ENCODE results near the gene NSG2. TPM values are rescaled to one million over a fixed set of nuclear protein-coding genes. Genes with fewer than 3 reads are reported as not detected.
A peak's percentile ranks its signal among the peaks of the same experiment; 100 is the strongest.
"Not testable (repeated sequence)": the region's sequence is repeated elsewhere in the genome, so short reads cannot be mapped to it uniquely, and the experiment has no call there.

The NSG2 gene
- total RNA-seq (2014; rRNA removed; shearing (Covaris generic); ENCODE audit: low replicate concordance), result not detected in 2 replicates

DNA sequence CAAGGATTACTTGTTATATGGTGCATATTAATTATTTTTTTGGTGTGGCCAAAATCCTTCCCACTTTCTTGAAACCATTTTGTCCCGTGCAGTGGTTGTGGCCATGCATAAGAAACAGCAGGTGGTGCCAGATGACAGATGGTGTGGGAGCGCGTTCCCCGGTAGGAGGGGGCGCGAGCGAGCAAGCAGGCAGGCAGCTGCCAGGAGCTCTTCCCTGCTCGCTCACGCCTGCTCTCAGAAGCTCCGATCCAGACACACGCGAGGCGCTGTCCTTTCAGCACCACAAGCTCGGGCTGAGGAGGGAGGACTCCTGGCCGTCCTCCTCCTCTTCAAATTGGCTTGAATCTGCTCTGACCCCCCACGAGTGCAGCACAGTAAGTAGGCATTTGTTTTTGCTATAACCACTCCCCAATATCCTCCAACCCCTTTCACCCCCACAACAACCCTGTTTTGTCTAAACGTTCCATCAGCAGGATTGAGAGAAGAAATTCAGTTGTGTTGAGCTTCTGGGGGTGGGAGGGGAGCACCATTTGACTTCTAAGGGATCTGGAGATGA, at the start of gene NSG2:
TSS of gene NSG2 (plus strand) at position 237 of the 556 bp plus-strand sequence. CDS start 1,050 bp downstream, outside the sequence.
- Histone ChIP-seq H3K27me3 (peaks cover 16% of the 10 kb centered on the region), H3K4me3 (no peak within 1 kb of the TSS), H3K36me3 (no peaks in the 10 kb centered on the region), H3K9me3 (no peaks in the 10 kb centered on the region)
- peak; percentile 92 for DNase-seq

DNA sequence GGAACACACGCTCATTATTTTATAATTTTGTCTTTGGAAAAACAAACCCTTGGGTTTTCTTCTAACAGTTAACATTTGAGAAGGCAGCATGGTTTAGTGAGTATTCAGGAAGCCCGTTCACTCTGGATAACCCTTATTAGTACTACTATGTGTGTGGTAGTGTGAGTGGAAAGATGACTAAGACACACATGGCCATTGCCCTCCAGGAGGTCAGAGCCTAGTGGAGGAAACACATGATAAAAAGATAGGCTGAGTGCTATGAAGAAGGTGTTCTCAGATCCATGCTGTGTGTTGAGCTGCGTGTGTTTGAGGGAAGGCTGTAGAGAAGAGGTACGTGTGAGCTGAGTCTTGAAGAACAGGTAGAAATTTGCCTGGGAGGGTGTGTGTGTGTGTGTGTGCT, 48.2 kb upstream of the NSG2 start:
- H3K27me3 ChIP-seq, result peaks cover 35% of the 10 kb centered on the region
- no peaks in the 10 kb centered on the region for H3K9me3 ChIP-seq
- no peak for DNase-seq
- no peaks in the 10 kb centered on the region for H3K36me3 ChIP-seq
- no peak overlapping the region for H3K4me3 ChIP-seq

GRCh38 chr5:173998531-173998930, 47.0 kb upstream of the NSG2 start:
- Histone ChIP-seq H3K36me3 (no peaks in the 10 kb centered on the region), H3K4me3 (no peak overlapping the region), H3K27me3 (peaks cover 35% of the 10 kb centered on the region), H3K9me3 (no peaks in the 10 kb centered on the region)
- no peak for DNase-seq

DNA sequence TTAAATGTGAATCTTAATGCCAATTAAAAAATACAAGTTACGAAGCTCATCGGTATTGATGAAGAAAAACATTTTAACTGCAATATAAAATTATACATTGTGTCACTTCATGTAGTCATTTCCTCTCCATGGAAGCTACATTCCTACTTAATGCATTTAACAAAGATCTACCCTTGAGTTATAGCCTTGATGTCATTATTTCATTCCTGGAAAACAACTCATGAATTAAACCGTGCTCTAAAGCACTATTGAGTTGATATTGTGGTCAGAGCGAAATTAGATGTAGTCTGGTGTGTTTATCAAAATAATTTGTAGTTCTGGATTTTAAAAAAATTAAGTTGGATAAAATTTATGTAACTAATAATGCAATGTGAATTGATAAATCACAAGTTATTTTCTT, 45.4 kb upstream of the NSG2 start:
- Histone ChIP-seq H3K27me3 (peaks cover 42% of the 10 kb centered on the region), H3K4me3 (no peak overlapping the region), H3K36me3 (no peaks in the 10 kb centered on the region), H3K9me3 (no peaks in the 10 kb centered on the region)
- DNase-seq, result no peak

DNA sequence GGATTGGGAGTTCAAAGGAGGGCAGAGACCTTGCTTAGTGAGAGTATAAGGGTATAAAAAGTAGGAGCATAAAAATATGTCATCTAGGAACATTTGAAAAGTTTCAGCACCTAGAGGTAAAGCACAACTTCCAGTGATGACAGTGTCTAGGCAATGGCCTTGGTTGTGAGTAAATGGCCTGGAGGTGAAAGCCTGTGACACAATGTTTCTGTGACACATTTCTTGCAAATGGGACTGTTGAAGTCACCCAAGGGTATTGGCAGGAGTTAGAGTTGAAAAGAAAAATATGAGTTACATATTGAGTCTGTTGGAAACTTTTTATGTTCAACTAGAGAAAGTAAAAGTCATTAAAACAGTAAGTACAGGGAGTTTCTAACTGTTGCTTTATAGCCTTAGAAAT, 41.7 kb upstream of the NSG2 start:
- H3K4me3 ChIP-seq, result no peak overlapping the region
- no peaks in the 10 kb centered on the region for H3K36me3 ChIP-seq
- H3K9me3 ChIP-seq, result no peaks in the 10 kb centered on the region
- H3K27me3 ChIP-seq, result peaks cover 20% of the 10 kb centered on the region
- DNase-seq, result no peak

GRCh38 chr5:174008922-174009321, 36.6 kb upstream of the NSG2 start:
- DNase-seq, result no peak

GRCh38 chr5:174010365-174010764, 35.1 kb upstream of the NSG2 start:
- DNase-seq, result no peak
- no peaks in the 10 kb centered on the region; the same call in 1 of the 2 replicates for H3K9me3 ChIP-seq
- H3K36me3 ChIP-seq, result no peaks in the 10 kb centered on the region
- H3K4me3 ChIP-seq, result no peak overlapping the region
- peaks cover 13% of the 10 kb centered on the region for H3K27me3 ChIP-seq

More at GRCh38 chr5:174008922-174009321, 36.6 kb upstream of the NSG2 start:
- H3K4me3 ChIP-seq, result no peak overlapping the region
- H3K27me3 ChIP-seq, result peaks cover 21% of the 10 kb centered on the region
- H3K36me3 ChIP-seq, result no peaks in the 10 kb centered on the region
- H3K9me3 ChIP-seq, result no peaks in the 10 kb centered on the region; the same call in 1 of the 2 replicates

DNA sequence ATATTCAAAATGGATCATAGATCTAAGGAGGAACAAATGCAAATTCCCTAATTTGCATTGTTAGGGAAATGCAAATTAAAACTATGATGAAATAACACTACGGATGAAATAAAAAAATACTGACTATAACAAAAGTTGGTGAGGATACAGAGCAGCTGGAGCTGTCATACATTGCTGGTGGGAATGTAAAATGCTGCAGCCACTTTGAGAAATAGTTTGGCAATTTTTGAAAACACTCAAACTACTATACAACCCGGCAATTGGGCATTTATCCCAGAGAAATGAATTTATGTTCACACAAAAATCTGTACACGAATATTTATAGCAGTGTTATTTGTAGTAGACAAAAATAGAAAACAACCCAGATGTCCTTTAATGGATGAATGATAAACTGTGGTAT, 34.1 kb upstream of the NSG2 start:
- DNase-seq, result no peak
- no peaks in the 10 kb centered on the region; the same call in 1 of the 2 replicates for H3K9me3 ChIP-seq
- peaks cover 9% of the 10 kb centered on the region for H3K27me3 ChIP-seq
- no peaks in the 10 kb centered on the region for H3K36me3 ChIP-seq
- no peak overlapping the region for H3K4me3 ChIP-seq

GRCh38 chr5:174020069-174020927, 25.2 kb upstream of the NSG2 start:
- peak; percentile 64 for DNase-seq
- H3K4me3 ChIP-seq, H3K36me3 ChIP-seq, H3K9me3 ChIP-seq: not testable (repeated sequence)
- peaks cover 16% of the 10 kb centered on the region for H3K27me3 ChIP-seq

DNA sequence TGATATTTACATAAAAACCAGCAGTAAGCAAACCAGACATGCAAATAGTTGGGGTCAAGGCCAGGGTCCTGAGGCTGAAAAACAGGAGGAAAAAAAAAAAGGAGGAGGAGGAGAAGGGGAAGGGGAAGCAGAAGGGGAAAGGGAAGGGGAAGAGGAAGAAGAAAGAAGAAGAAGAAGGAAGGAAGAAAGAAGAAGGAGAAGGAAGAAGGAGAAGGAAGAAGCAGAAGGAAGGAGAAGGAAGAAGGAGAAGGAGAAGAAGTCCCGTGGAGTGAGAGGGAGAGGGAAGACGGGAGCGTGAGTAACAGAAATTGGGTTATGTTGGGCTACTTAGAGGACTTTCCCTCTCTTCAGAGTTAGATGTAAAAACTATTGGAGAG, 24.6 kb upstream of the NSG2 start:
- no peak for DNase-seq
- Histone ChIP-seq H3K4me3 (no peak overlapping the region), H3K9me3 (no peaks in the 10 kb centered on the region), H3K27me3 (peaks cover 16% of the 10 kb centered on the region), H3K36me3 (no peaks in the 10 kb centered on the region)

DNA sequence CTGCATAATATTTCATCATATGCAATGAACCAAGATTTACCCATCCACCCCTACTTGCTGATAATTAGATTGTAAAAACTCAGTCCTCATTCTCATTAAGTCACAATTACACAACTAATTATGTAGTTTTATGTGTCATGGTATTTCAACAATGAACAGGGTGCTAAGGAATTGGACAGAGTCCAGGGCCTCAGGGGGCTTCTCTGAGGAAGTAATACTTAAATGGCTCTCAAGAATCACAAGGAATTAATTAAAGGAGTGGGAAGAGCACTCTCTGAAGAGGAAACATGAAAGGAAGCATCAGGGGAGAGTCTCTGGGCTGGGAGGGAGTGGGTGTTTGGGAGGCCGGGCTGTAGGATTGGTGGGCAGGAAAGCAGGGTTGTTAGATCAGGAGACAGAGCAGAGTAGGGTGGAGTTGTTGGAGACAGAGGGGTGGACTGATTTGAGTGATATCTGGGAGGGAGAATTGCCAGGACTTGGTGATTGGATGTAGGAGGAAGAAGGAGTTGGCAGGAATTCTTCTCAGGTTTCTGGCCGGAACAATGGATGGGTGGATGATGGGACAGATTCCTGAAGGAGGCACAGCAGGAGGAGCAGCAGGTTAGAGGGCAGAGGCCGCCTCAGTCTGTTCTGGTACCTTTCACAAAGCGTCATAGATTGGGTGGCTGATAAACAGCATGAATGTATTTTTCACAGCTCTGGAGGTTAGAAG, 23.0 kb upstream of the NSG2 start:
- Histone ChIP-seq H3K27me3 (peaks cover 18% of the 10 kb centered on the region), H3K9me3 (no peaks in the 10 kb centered on the region), H3K36me3 (no peaks in the 10 kb centered on the region), H3K4me3 (no peak overlapping the region)
- DNase-seq, result no peak

GRCh38 chr5:174030286-174030685, 15.2 kb upstream of the NSG2 start:
- peaks cover 7% of the 10 kb centered on the region for H3K27me3 ChIP-seq
- H3K36me3 ChIP-seq, result no peaks in the 10 kb centered on the region
- H3K4me3 ChIP-seq, result no peak overlapping the region
- no peak for DNase-seq
- H3K9me3 ChIP-seq, result peaks cover 7% of the 10 kb centered on the region; the same call in 1 of the 2 replicates

DNA sequence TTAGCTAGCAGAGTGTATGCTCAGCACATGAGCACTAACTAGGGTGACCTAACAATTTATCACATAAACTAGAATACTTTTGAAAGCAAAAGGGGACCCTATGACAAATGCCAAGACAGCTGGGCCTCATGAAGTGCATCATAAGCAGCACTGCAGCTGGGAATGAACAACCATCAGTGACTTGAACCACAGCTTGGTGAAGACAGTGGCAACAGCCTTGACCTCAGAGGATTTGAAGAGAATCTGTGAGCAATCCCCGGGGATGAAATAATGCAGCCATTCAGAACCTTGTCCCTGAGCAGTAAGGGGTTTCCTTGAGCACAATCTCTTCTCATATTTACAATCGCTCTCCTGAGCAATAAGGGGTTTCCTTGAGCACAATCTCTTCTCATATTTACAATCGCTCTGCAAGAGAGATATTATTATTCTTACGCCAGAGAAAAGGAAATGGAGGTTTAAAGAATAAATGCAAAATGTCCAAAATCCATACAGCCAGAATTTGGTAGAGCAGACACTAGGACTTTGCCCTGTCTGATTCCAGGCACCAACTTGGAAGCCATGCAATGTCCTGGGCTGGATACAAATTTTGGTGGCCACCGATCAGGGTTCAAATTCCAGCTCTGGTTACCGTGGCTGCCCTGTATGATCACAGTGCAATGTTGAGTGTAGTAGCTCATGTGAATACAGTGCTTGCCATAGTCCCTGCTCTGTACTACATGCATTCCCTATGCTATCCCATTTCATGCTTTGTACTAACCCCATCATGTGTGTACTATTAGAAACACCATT, 846 bp upstream of the NSG2 start:
- Histone ChIP-seq H3K27me3 (peaks cover 19% of the 10 kb centered on the region), H3K9me3 (no peaks in the 10 kb centered on the region), H3K4me3 (no peak overlapping the region), H3K36me3 (no peaks in the 10 kb centered on the region)
- DNase-seq, result no peak

DNA sequence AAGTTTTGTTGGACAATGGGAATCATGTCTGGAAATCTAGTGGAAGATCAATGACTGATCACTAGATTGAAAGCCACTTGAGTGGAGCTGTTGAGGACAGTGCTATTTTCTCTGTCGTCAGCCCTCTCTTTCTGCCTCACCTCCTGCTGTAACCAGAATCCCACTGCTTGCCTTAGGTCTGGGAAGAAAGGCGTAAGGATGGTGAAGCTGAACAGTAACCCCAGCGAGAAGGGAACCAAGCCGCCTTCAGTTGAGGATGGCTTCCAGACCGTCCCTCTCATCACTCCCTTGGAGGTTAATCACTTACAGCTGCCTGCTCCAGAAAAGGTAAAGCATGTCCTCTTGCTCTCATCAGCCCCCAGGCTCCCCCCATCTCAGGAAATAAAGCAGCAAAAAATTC, 1.1 kb downstream of the NSG2 start:
- Histone ChIP-seq H3K9me3 (no peaks in the 10 kb centered on the region), H3K36me3 (no peaks in the 10 kb centered on the region)

DNA sequence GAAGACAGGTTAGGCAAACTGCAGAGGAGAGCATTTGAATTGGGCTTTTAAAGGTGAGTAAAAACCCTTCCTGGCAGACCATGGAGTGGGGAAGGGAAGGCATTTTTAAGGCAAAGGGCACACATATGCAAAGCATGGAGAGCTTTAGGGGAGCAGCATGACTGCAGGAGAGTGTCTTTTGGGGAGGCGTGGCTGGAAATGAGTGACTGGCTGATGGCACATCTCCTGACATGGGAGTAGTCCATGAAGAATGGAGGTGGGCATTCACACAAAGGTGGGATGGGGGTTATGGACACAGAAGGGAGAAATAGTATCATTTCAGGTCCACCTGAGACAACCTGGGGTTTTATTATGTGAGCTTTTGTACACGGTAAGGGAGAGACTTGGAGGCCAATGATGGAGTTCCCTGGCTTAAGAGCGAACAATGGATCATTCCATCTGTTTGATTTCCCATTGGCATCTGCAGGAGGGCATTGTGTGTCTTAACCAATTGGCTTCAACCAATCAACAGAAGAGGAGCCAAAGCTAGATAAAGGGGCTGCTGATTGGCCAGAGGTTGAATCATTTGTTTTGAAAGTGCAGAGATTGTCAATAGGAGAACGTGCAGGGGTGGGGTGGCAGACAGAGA, 2.1 kb downstream of the NSG2 start:
- H3K27me3 ChIP-seq, result peaks cover 15% of the 10 kb centered on the region
- H3K9me3 ChIP-seq, result no peaks in the 10 kb centered on the region
- no peaks in the 10 kb centered on the region for H3K36me3 ChIP-seq
- no peak for DNase-seq
- no peak overlapping the region for H3K4me3 ChIP-seq

More for the DNA sequence above, 1.1 kb downstream of the NSG2 start:
- no peak for DNase-seq
- Histone ChIP-seq H3K27me3 (peaks cover 16% of the 10 kb centered on the region), H3K4me3 (no peak overlapping the region)

- Histone ChIP-seq H3K4me3 (no peak overlapping the region), H3K36me3 (no peaks in the 10 kb centered on the region), H3K9me3 (no peaks in the 10 kb centered on the region), H3K27me3 (peaks cover 6% of the 10 kb centered on the region)
- no peak for DNase-seq
These were observed 7.1 kb downstream of the NSG2 start for GRCh38 chr5:174052636-174053035.
